Pons (tissue), 1 donor: Measurements from ENCODE around the gene STAT1.
A peak's percentile ranks its signal among the peaks of the same experiment; 100 is the strongest.

Experiments used
- DNase-seq: peaks from one replicate; pipeline ENCODE4 v3.0.0-alpha.2; 2016; ENCODE audit warnings: low spot score

The STAT1 gene

GRCh38 chr2:191031256-191031655 is 17.3 kb upstream of the STAT1 start:
- DNase-seq: no peak

- DNase-seq: peak; percentile 53
Observed at GRCh38 chr2:191030521-191031154, 16.7 kb upstream of the STAT1 start.

GRCh38 chr2:191029280-191029950 is 15.4 kb upstream of the STAT1 start:
- no peak for DNase-seq

GRCh38 chr2:191026377-191026776 is 12.4 kb upstream of the STAT1 start:
- DNase-seq: no peak

- DNase-seq: no peak
Observed at GRCh38 chr2:191025135-191025534, 11.2 kb upstream of the STAT1 start.

GRCh38 chr2:191023235-191023679 is 9.3 kb upstream of the STAT1 start:
- DNase-seq: no peak

GRCh38 chr2:191020742-191021381 is 6.9 kb upstream of the STAT1 start:
- peak; percentile 51 for DNase-seq

GRCh38 chr2:191020221-191020741 is 6.3 kb upstream of the STAT1 start:
- DNase-seq: peak; percentile 96

GRCh38 chr2:191019376-191019775 is 5.4 kb upstream of the STAT1 start:
- DNase-seq: no peak

GRCh38 chr2:191018643-191019119 is 4.7 kb upstream of the STAT1 start:
- DNase-seq: no peak

- DNase-seq: no peak
Observed at GRCh38 chr2:191018048-191018447, 4.1 kb upstream of the STAT1 start.

GRCh38 chr2:191015831-191016230 is 1.9 kb upstream of the STAT1 start:
- DNase-seq: no peak

GRCh38 chr2:191015239-191015638 is 1.3 kb upstream of the STAT1 start:
- DNase-seq: no peak

GRCh38 chr2:191014653-191015020 is 666 bp upstream of the STAT1 start:
- no peak for DNase-seq

GRCh38 chr2:191013682-191013931 is 364 bp downstream of the STAT1 start:
- DNase-seq: peak; percentile 63

- DNase-seq: no peak
Observed at GRCh38 chr2:191012845-191013681, 908 bp downstream of the STAT1 start.

GRCh38 chr2:191012346-191012745 is 1.6 kb downstream of the STAT1 start:
- DNase-seq: no peak

- DNase-seq: no peak
Observed at GRCh38 chr2:191010887-191011885, 2.8 kb downstream of the STAT1 start.

- DNase-seq: no peak
Observed at GRCh38 chr2:191009541-191010374, 4.2 kb downstream of the STAT1 start.

GRCh38 chr2:191008286-191008685 is 5.7 kb downstream of the STAT1 start:
- DNase-seq: no peak
